Testis (tissue), 5 donors: ENCODE results near the gene DOCK11. TPM values are rescaled to one million over a fixed set of nuclear protein-coding genes. Genes with fewer than 3 reads are reported as not detected.

Experiments
- DNase-seq: peaks from one replicate; pipeline ENCODE4 v3.0.0-alpha.2; 2019
- H3K27ac ChIP-seq, 2 donors: fragments of 200-600 bp; sonication (generic); one replicate each; pipeline ENCODE4 v1.5.1; 2019
- H3K27me3 ChIP-seq: fragments of 200-600 bp; sonication (generic); one replicate; pipeline ENCODE4 v1.5.1; 2019
- H3K36me3 ChIP-seq: fragments of 200-600 bp; sonication (generic); one replicate; pipeline ENCODE4 v1.5.1; 2017; ENCODE audit warnings: low read depth; ENCODE audit errors: missing control alignments
- H3K4me1 ChIP-seq: fragments of 200-600 bp; sonication (generic); one replicate; pipeline ENCODE4 v1.5.1; 2019
- H3K4me3 ChIP-seq, 2 donors: fragments of 200-600 bp; sonication (generic); one replicate each; pipeline ENCODE4 v1.5.1; 2017 to 2019
- H3K9me3 ChIP-seq: fragments of 200-600 bp; sonication (generic); one replicate; pipeline ENCODE4 v1.5.1; 2017
- CTCF ChIP-seq, 3 experiments: fragments of 450-650 bp in 2 of 3; fragments of 200-600 bp in 1 of 3; sonication (generic) in 1 of 3; IDR thresholded peaks; one replicate each; pipeline ENCODE4 v1.5.1; 2016 to 2019; ENCODE audit warnings: antibody characterized with exemption in 3 of 3, mild to moderate bottlenecking in 2 of 3, moderate library complexity in 1 of 3
- POLR2A ChIP-seq: fragments of 450-650 bp; IDR thresholded peaks from one replicate; pipeline ENCODE4 v1.6.1; 2017; ENCODE audit warnings: antibody characterized with exemption, mild to moderate bottlenecking, moderate library complexity
- WGBS, 2 donors: methylation state at CpG; one replicate each; pipeline ENCODE4 v1.1.5; 2018; 5-methylcytosine and 5-hydroxymethylcytosine counted together
- intact Hi-C: fragments of 100-400 bp; cut with DNase I; formaldehyde crosslinking; loops from one replicate; pipeline ENCODE4 v1.15.1; 2023; ENCODE audit warnings: low total_unique reads
- long read RNA-seq, 2 donors: transcript quantifications; one replicate each; lab custom pipeline, GENCODE V29; 2026
- polyA plus RNA-seq: library from polyadenylated mRNA; stranded (reverse); fragments of 350-450 nt; fragmentation: Illumina TruSeq; extraction: RNeasy Lipid Tissue Mini Kit (QIAGEN cat#74804); gene quantifications from one replicate; pipeline ENCODE4 v1.2.3, GENCODE V29; 2014; ENCODE audit warnings: low read depth, low replicate concordance; ENCODE audit not compliant: insufficient read depth
- total RNA-seq, 2 donors: library from RNA; depleted of rRNA; stranded (reverse); fragments of >200 nt; gene quantifications; one replicate each; pipeline ENCODE4 v1.2.3, GENCODE V29; 2016

Gene DOCK11
- total RNA-seq (1 to 10 TPM; 4.3 to 5.9 TPM), polyA plus RNA-seq (5.8 TPM)
- long read RNA-seq, donor 1, result 0 reads
- long read RNA-seq, donor 2, result 0 reads

- H3K27me3 ChIP-seq, result no peaks in the 10 kb centered on the region
- intact Hi-C loops, result no loop called here
Measured at GRCh38 chrX:118495061-118495921, at the start of gene DOCK11. Gene DOCK11, plus strand, starts transcription at chrX:118495815. Its CDS starts 157 bp downstream, at chrX:118495972.

GRCh38 chrX:118448273-118448783 is 47.3 kb upstream of the DOCK11 start:
- no peak for DNase-seq
- no peaks in the 10 kb centered on the region for H3K27me3 ChIP-seq
- H3K9me3 ChIP-seq, result no peaks in the 10 kb centered on the region
- intact Hi-C loops, result no loop called here
- 68 to 81% methylated on average over 2 to 3 of the region's 3 CpGs for WGBS, 2 donors
- no peaks in the 10 kb centered on the region for H3K36me3 ChIP-seq
- H3K27ac ChIP-seq, result no peak overlapping the region
- no peaks in the 10 kb centered on the region for H3K4me1 ChIP-seq
- TF ChIP-seq POLR2A, result no peak
- no peak for TF ChIP-seq CTCF (IDR thresholded peaks at IDR 0.05)
- H3K4me3 ChIP-seq, result no peak overlapping the region

More at GRCh38 chrX:118495061-118495921, at the start of gene DOCK11:
- Histone ChIP-seq H3K4me1 (no peaks in the 10 kb centered on the region), H3K36me3 (no peaks in the 10 kb centered on the region), H3K27ac (peak within 1 kb of the TSS in 1 of 2 donors; percentile 50), H3K4me3 (peak within 1 kb of the TSS; percentile 53 to 64), H3K9me3 (no peaks in the 10 kb centered on the region)
- WGBS, 2 donors, result 0 to 10% methylated on average over 6 to 25 of the region's 64 CpGs
- no peak for TF ChIP-seq POLR2A
- no peak for TF ChIP-seq CTCF (IDR thresholded peaks at IDR 0.05)
- DNase-seq, result peak; percentile 61

- WGBS, 2 donors, result 42 to 84% methylated on average over 1 to 3 of the region's 3 CpGs
- intact Hi-C loops, result no loop called here
- no peaks in the 10 kb centered on the region for H3K27me3 ChIP-seq
Measured at GRCh38 chrX:118455013-118455412, 40.6 kb upstream of the DOCK11 start.

GRCh38 chrX:118459494-118459893 is 36.1 kb upstream of the DOCK11 start:
- DNase-seq, result no peak
- H3K36me3 ChIP-seq, result no peaks in the 10 kb centered on the region
- no peaks in the 10 kb centered on the region for H3K4me1 ChIP-seq
- no peak for TF ChIP-seq POLR2A
- TF ChIP-seq CTCF (IDR thresholded peaks at IDR 0.05), result peak in 1 of 3 experiments; percentile 52
- intact Hi-C loops, result no loop called here
- 11 to 25% methylated on average over 4 of the region's 4 CpGs for WGBS, 2 donors
- no peaks in the 10 kb centered on the region for H3K9me3 ChIP-seq
- H3K4me3 ChIP-seq, result no peak overlapping the region
- no peaks in the 10 kb centered on the region for H3K27me3 ChIP-seq
- no peak overlapping the region for H3K27ac ChIP-seq

More at GRCh38 chrX:118455013-118455412, 40.6 kb upstream of the DOCK11 start:
- Histone ChIP-seq H3K36me3 (no peaks in the 10 kb centered on the region), H3K4me1 (no peaks in the 10 kb centered on the region), H3K27ac (no peak overlapping the region), H3K9me3 (no peaks in the 10 kb centered on the region), H3K4me3 (no peak overlapping the region)
- TF ChIP-seq CTCF (IDR thresholded peaks at IDR 0.05), result no peak
- no peak for TF ChIP-seq POLR2A
- no peak for DNase-seq
